Osteocyte (in vitro differentiated cells): ENCODE measurements around the gene PTPRN2. TPM values are rescaled to one million over a fixed set of nuclear protein-coding genes. Genes with fewer than 3 reads are reported as not detected.

ENCODE experiments used
- DNase-seq: peaks from one replicate; pipeline ENCODE4 v3.0.0; 2021; ENCODE audit warnings: mixed read lengths; ENCODE audit not compliant: unreplicated experiment; ENCODE audit errors: extremely low spot score
- H3K27ac Mint-ChIP-seq: one replicate; pipeline ENCODE4 v1.8.0; 2021; ENCODE audit warnings: mild to moderate bottlenecking, mixed read lengths; ENCODE audit not compliant: unreplicated experiment
- H3K27me3 Mint-ChIP-seq: one replicate; pipeline ENCODE4 v1.8.0; 2021; ENCODE audit warnings: mixed read lengths; ENCODE audit not compliant: unreplicated experiment
- H3K36me3 Mint-ChIP-seq: one replicate; pipeline ENCODE4 v1.8.0; 2021; ENCODE audit warnings: mixed read lengths; ENCODE audit not compliant: unreplicated experiment
- H3K4me1 Mint-ChIP-seq: one replicate; pipeline ENCODE4 v1.8.0; 2021; ENCODE audit warnings: mixed read lengths; ENCODE audit not compliant: unreplicated experiment
- H3K4me3 Mint-ChIP-seq: one replicate; pipeline ENCODE4 v1.8.0; 2021; ENCODE audit warnings: mild to moderate bottlenecking, moderate library complexity, mixed read lengths; ENCODE audit not compliant: unreplicated experiment
- H3K9me3 Mint-ChIP-seq: one replicate; pipeline ENCODE4 v1.8.0; 2021; ENCODE audit warnings: mixed read lengths; ENCODE audit not compliant: unreplicated experiment
- CTCF ChIP-seq: fragments of 200-600 bp; sonication (generic); IDR thresholded peaks from 2 replicates; pipeline ENCODE4 v1.5.0; 2021; ENCODE audit warnings: antibody characterized with exemption, mild to moderate bottlenecking, moderate library complexity
- total RNA-seq: library from RNA; stranded (reverse); gene quantifications from 2 replicates; pipeline ENCODE4 v1.2.1, GENCODE V29; 2021

The PTPRN2 gene
- total RNA-seq, 1 donor from 2014 or later, result 0.59 TPM

GRCh38 chr7:157771689-157772088 lies 815.9 kb downstream of the PTPRN2 start:
- H3K27me3 Mint-ChIP-seq, result peaks cover 2% of the 10 kb centered on the region
- H3K36me3 Mint-ChIP-seq, result no peaks in the 10 kb centered on the region
- no peak for TF ChIP-seq CTCF
- H3K4me1 Mint-ChIP-seq, result no peaks in the 10 kb centered on the region
- no peak overlapping the region for H3K27ac Mint-ChIP-seq
- DNase-seq, result no peak
- H3K9me3 Mint-ChIP-seq, result peaks cover 18% of the 10 kb centered on the region
- H3K4me3 Mint-ChIP-seq, result no peak overlapping the region

GRCh38 chr7:157770716-157771320 lies 816.8 kb downstream of the PTPRN2 start:
- Mint-ChIP-seq H3K4me1 (no peaks in the 10 kb centered on the region), H3K9me3 (peaks cover 18% of the 10 kb centered on the region), H3K36me3 (no peaks in the 10 kb centered on the region), H3K4me3 (no peak overlapping the region), H3K27me3 (peaks cover 2% of the 10 kb centered on the region), H3K27ac (no peak overlapping the region)
- DNase-seq, result no peak
- no peak for TF ChIP-seq CTCF

GRCh38 chr7:157769526-157770215 lies 818.0 kb downstream of the PTPRN2 start:
- DNase-seq, result no peak
- no peak overlapping the region for H3K27ac Mint-ChIP-seq
- H3K27me3 Mint-ChIP-seq, result peaks cover 2% of the 10 kb centered on the region
- no peak overlapping the region for H3K4me3 Mint-ChIP-seq
- TF ChIP-seq CTCF, result no peak
- no peaks in the 10 kb centered on the region for H3K4me1 Mint-ChIP-seq
- H3K9me3 Mint-ChIP-seq, result peaks cover 18% of the 10 kb centered on the region
- H3K36me3 Mint-ChIP-seq, result no peaks in the 10 kb centered on the region

- H3K27me3 Mint-ChIP-seq, result peaks cover 2% of the 10 kb centered on the region
- no peaks in the 10 kb centered on the region for H3K36me3 Mint-ChIP-seq
- no peak overlapping the region for H3K4me3 Mint-ChIP-seq
- no peak for TF ChIP-seq CTCF
- peaks cover 22% of the 10 kb centered on the region for H3K9me3 Mint-ChIP-seq
- no peak for DNase-seq
- no peak overlapping the region for H3K27ac Mint-ChIP-seq
- H3K4me1 Mint-ChIP-seq, result no peaks in the 10 kb centered on the region
Measured at GRCh38 chr7:157769086-157769485, 818.5 kb downstream of the PTPRN2 start.

- DNase-seq, result no peak
- no peak overlapping the region for H3K4me3 Mint-ChIP-seq
- H3K27ac Mint-ChIP-seq, result no peak overlapping the region
- H3K9me3 Mint-ChIP-seq, result peaks cover 17% of the 10 kb centered on the region
- peaks cover 2% of the 10 kb centered on the region for H3K27me3 Mint-ChIP-seq
- TF ChIP-seq CTCF, result no peak
- no peaks in the 10 kb centered on the region for H3K4me1 Mint-ChIP-seq
- H3K36me3 Mint-ChIP-seq, result no peaks in the 10 kb centered on the region
Measured at GRCh38 chr7:157768198-157768597, 819.4 kb downstream of the PTPRN2 start.
